Mucosa of descending colon (tissue), 3 donors: ENCODE results near the gene GDE1. TPM values are rescaled to one million over a fixed set of nuclear protein-coding genes. Genes with fewer than 3 reads are reported as not detected.
A peak's percentile ranks its signal among the peaks of the same experiment; 100 is the strongest.

Experiments used
- ATAC-seq: fragments of 200-7000 bp; cut with Tn5 transposase; one replicate; pipeline ENCODE4 v1.9.1; 2020; ENCODE audit warnings: mild to moderate bottlenecking, moderate library complexity
- DNase-seq, 3 donors: peaks; one replicate each; pipeline ENCODE4 v3.0.0-alpha.2; 2020
- H3K36me3 ChIP-seq: fragments of 200-600 bp; one replicate; pipeline ENCODE4 v1.8.0; 2021; ENCODE audit warnings: low read depth, mild to moderate bottlenecking
- H3K4me1 ChIP-seq: fragments of 200-600 bp; one replicate; pipeline ENCODE4 v1.8.0; 2021; ENCODE audit warnings: low read depth, mild to moderate bottlenecking
- H3K4me3 ChIP-seq: fragments of 200-600 bp; one replicate; pipeline ENCODE4 v1.8.0; 2021; ENCODE audit warnings: mild to moderate bottlenecking
- H3K9me3 ChIP-seq: fragments of 200-600 bp; one replicate; pipeline ENCODE4 v1.8.0; 2021; ENCODE audit warnings: mild to moderate bottlenecking
- intact Hi-C, 2 donors: fragments of 100-400 bp; cut with DNase I in 1 of 2; cut with micrococcal nuclease in 1 of 2; formaldehyde crosslinking; loops; one replicate each; pipeline versions ENCODE4 v1.11.0 to v1.11.1; 2022; cut with DNase I, micrococcal nuclease
- total RNA-seq, 3 donors: library from RNA; stranded (reverse); fragmentation: NEBNext Ultra II Directional in 2 of 3; extraction: Animal tissue kit (Norgen Biotek cat#: 25700) in 2 of 3; gene quantifications; one replicate each; pipeline versions ENCODE4 v1.2.1 to v1.2.4, GENCODE V29; 2021 to 2023
- TF ChIP-seq, protein P1 (sequence below): fragments of 200-600 bp; IDR thresholded peaks from one replicate; pipeline ENCODE4 v1.8.0; 2022; ENCODE audit warnings: antibody characterized with exemption, mild to moderate bottlenecking
- donor health status: DM: no; HTN: no; CAD: no; lungs with moderate emphysema.
- donor health status: DM: no; HTN: no; CAD: no.
- donor health status: DM: no; HTN: yes; CAD: no.

The GDE1 gene
- total RNA-seq, 3 donors from 2014 or later: 90.5 to 125 (median 106) TPM

DNA sequence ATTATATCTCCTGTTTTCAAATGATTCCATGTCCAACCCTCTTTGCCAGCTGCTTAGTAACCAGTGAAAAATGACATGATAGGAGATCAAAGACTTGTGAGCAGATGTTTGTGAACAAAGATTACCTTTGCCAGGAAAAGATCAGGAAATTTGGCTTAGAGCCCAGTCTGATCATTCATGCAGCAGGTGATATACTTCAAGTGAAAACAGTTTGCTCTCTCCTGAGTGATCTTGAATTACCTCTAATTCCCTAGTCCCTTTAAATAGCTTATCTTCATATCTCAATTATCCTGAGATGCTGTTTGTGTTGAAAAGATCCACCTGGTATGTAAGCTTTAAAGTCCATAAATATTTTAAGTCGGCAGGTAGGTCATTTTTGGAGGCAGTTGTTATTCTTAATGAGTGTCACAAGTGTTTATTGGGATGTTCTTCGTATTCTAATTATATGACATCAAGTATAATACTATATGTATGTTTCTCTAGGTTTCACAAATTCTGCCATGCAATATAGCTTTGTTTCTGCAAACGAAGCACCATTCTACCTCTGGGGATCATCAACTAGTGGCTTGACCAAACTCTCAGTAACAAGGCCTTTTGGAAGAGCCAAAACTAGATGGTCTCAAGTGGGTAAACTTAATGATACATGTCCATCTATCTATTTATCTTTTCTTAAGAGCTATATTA is 20.4 kb upstream of the GDE1 start:
- Histone ChIP-seq H3K9me3 (no peaks in the 10 kb centered on the region), H3K4me1 (peaks cover 4% of the 10 kb centered on the region), H3K4me3 (no peak overlapping the region), H3K36me3 (no peaks in the 10 kb centered on the region)
- TF ChIP-seq, protein P1, sequence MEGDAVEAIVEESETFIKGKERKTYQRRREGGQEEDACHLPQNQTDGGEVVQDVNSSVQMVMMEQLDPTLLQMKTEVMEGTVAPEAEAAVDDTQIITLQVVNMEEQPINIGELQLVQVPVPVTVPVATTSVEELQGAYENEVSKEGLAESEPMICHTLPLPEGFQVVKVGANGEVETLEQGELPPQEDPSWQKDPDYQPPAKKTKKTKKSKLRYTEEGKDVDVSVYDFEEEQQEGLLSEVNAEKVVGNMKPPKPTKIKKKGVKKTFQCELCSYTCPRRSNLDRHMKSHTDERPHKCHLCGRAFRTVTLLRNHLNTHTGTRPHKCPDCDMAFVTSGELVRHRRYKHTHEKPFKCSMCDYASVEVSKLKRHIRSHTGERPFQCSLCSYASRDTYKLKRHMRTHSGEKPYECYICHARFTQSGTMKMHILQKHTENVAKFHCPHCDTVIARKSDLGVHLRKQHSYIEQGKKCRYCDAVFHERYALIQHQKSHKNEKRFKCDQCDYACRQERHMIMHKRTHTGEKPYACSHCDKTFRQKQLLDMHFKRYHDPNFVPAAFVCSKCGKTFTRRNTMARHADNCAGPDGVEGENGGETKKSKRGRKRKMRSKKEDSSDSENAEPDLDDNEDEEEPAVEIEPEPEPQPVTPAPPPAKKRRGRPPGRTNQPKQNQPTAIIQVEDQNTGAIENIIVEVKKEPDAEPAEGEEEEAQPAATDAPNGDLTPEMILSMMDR: no peak
- intact Hi-C loops: no loop called here
- ATAC-seq (peak; percentile 83), DNase-seq (peak in 1 of 3 donors; percentile 49)

- Histone ChIP-seq H3K4me3 (no peak overlapping the region), H3K9me3 (no peaks in the 10 kb centered on the region), H3K36me3 (no peaks in the 10 kb centered on the region), H3K4me1 (peaks cover 4% of the 10 kb centered on the region)
- TF ChIP-seq, protein P1: no peak
- ATAC-seq (no peak), DNase-seq (no peak)
- intact Hi-C loops: no loop called here
Measured at GRCh38 chr16:19540241-19540970, 18.5 kb upstream of the GDE1 start.

- Histone ChIP-seq H3K36me3 (no peaks in the 10 kb centered on the region), H3K4me3 (no peak overlapping the region), H3K9me3 (no peaks in the 10 kb centered on the region), H3K4me1 (no peaks in the 10 kb centered on the region)
- no peak for ATAC-seq
- no peak for DNase-seq
- intact Hi-C loops: no loop called here
- TF ChIP-seq, protein P1: no peak
Measured at GRCh38 chr16:19532601-19533000, 10.7 kb upstream of the GDE1 start.

DNA sequence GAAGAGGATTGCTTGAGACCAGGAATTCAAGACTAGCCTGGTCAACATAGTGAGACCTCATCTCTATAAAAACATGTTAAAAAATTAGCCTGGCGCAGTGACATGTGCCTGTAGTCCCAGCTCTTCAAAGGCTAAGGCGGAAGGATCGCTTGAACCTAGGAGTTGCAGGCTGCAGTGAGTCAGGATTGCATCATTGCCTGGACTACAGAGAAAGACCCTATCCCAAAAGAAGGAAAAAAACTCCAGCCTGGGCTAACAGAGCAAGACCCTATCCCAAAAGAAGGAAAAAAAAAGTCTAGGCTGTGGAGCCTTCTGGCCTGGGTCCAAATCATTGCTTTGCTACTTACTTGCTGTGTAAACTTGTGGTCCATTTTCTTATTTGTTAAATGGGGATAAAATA is 6.8 kb upstream of the GDE1 start:
- Histone ChIP-seq H3K4me3 (no peak overlapping the region), H3K9me3 (no peaks in the 10 kb centered on the region), H3K4me1 (peaks cover 10% of the 10 kb centered on the region), H3K36me3 (no peaks in the 10 kb centered on the region)
- DNase-seq (no peak), ATAC-seq (no peak)
- intact Hi-C loops: no loop called here
- TF ChIP-seq, protein P1: no peak

DNA sequence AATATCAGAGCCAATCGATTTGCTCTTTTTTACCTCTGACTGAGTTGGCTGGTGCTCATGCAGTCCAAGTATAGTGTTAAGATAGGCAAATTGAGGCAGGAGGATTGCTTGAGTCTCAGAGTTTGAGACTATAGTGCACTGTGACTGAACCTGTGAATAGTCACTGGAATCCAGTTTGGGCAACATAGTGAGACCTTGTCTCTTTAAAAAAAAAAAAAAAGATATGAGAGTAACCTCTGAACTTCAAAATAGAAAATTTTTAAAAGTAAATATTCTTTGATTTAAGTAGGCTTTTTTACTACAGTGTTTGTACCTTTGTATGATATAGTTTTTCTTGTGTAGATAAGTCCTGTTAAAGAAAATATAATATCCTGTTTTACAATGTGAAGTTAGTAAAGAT is 5.3 kb upstream of the GDE1 start:
- no peak for DNase-seq
- Histone ChIP-seq H3K36me3 (no peaks in the 10 kb centered on the region), H3K4me3 (no peak overlapping the region), H3K4me1 (peaks cover 10% of the 10 kb centered on the region), H3K9me3 (no peaks in the 10 kb centered on the region)
- intact Hi-C loops: no loop called here
- ATAC-seq: no peak
- TF ChIP-seq, protein P1: no peak
